ENCODE results near the gene PADI4. TPM values are rescaled to one million over a fixed set of nuclear protein-coding genes. Genes with fewer than 3 reads are reported as not detected.

The PADI4 gene
- total and polyA plus RNA-seq, 2 of the 8 experiments (the other 6 are each of a cell fraction or from before 2014, with no cell fraction given) = 0.29 TPM; not detected in 1

DNA sequence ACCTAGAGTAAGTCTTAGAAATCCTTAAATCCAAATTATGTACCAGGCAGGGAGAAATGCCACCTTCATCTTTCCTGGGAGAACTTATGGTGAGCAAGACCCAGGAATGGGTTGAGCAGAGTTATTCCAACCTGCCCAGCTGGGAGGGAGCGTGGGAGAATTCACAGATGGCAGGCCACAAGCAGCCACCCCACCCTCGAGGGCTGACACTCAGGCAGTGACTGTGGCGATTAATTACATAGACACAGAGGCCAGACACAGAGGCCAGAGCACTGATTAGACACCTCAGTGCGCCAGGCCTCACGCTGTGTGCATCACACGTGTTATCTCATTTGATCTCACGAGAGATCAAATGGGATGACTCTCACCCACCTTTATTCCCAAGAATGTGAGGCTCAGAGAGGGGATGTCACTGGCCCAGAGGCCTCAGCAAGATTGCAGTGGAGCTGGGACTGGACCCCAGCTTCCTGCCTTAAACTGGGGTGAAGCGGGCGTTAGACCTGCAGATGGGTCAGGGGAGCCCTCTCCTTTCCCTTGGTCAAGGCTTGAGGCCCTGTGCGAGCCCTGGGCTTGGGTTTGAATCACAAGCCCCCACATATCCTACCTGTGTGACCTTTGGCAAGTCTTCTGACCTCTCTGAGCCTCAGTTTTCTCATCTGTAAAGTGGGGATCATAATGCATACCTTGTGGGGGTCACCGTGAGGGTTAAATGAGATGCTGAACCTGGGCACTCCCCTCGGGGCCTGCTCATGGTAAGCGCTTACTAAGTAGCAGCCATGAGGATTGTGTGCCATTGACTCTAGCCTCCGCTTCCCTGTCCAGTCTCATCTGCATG is 28.8 kb upstream of the PADI4 start (continued):
- no peak for TF ChIP-seq BCL11A (IDR thresholded peaks at IDR 0.05; ENCODE audit: low read depth in 2 of 2, low read length in 2 of 2)
- TF ChIP-seq CTBP2 (IDR thresholded peaks at IDR 0.05; ENCODE audit: borderline replicate concordance, insufficient read depth, insufficient read length, low read length) = no peak
- no peak for TF ChIP-seq MAFK (IDR thresholded peaks at IDR 0.05; ENCODE audit: low read depth, low read length)
- no peak for TF ChIP-seq RBBP5 (IDR thresholded peaks at IDR 0.05; ENCODE audit: borderline replicate concordance, low read depth, low read length)
- no peak for TF ChIP-seq HDAC6 (IDR thresholded peaks at IDR 0.05; ENCODE audit: low read depth, low read length)
- TF ChIP-seq RXRA (IDR thresholded peaks at IDR 0.05; ENCODE audit: insufficient read depth, low read depth, low read length) = no peak
- no peak for TF ChIP-seq FOSL1 (IDR thresholded peaks at IDR 0.05; ENCODE audit: insufficient read depth, low read depth, low read length)
- TF ChIP-seq JUND (IDR thresholded peaks at IDR 0.05; ENCODE audit: low read length) = no peak

Data from H1 (cell line).